ENCODE data around the gene SIT1. TPM values are rescaled to one million over a fixed set of nuclear protein-coding genes. Genes with fewer than 3 reads are reported as not detected.

Gene SIT1

Small RNA genes lying within 50 kb of the gene (small RNA-seq; reads per million reads assigned to genes)
- gene MIR4667 (ENCODE audit: insufficient read depth) (3.5 reads per million), gene RMRP (ENCODE audit: insufficient read depth) (not detected), gene RN7SL22P (ENCODE audit: insufficient read depth) (not detected)

Data from neuronal stem cell (in vitro differentiated cells).